ENCODE results near the gene WDR46. TPM values are rescaled to one million over a fixed set of nuclear protein-coding genes. Genes with fewer than 3 reads are reported as not detected.

The WDR46 gene
- total RNA-seq, 1 experiment from 2014 or later, result 99.2 TPM

- Histone ChIP-seq H4K8ac (replicated peaks; ENCODE audit: insufficient read length, low read depth, low read length) (no peak overlapping the region), H3K4me2 (ENCODE audit: insufficient read depth, insufficient read length, low read length) (no peak overlapping the region), H3K9ac (ENCODE audit: extremely low read depth, insufficient read length, low read length) (no peak overlapping the region), H3K23me2 (ENCODE audit: insufficient read length, low read depth, low read length, poor library complexity, severe bottlenecking) (no peaks in the 10 kb centered on the region), H3K27ac (ENCODE audit: insufficient read length, low read depth, low read length) (no peak overlapping the region), H3K4ac (ENCODE audit: low read depth, low read length) (no peak overlapping the region), H2AK5ac (ENCODE audit: insufficient read length, low read length) (no peak overlapping the region), H3T11ph (ENCODE audit: low read length) (no peak overlapping the region), H3K23ac (ENCODE audit: insufficient read length, low read depth, low read length) (no peak overlapping the region), H3K27me3 (ENCODE audit: insufficient read depth, low read length) (no peaks in the 10 kb centered on the region), H2BK5ac (ENCODE audit: insufficient read length, low read length) (no peak overlapping the region), H3K79me1 (ENCODE audit: insufficient read depth, low read depth, low read length, poor library complexity, severe bottlenecking) (no peaks in the 10 kb centered on the region), H4K91ac (ENCODE audit: insufficient read length, low read depth, low read length) (no peak overlapping the region), H3K56ac (ENCODE audit: insufficient read length, low read depth, low read length) (no peak overlapping the region), H3K14ac (ENCODE audit: insufficient read depth, low read length) (no peak overlapping the region), H2BK15ac (ENCODE audit: low read depth, low read length) (no peak overlapping the region), H4K5ac (ENCODE audit: insufficient read length, low read depth, low read length) (no peak overlapping the region), H2BK12ac (ENCODE audit: insufficient read length, low read depth, low read length) (no peak overlapping the region), H3K4me1 (ENCODE audit: insufficient read depth, low read length) (peaks cover 3% of the 10 kb centered on the region; the same call in 1 of the 2 replicates), H2BK20ac (ENCODE audit: low read depth, low read length, poor library complexity, severe bottlenecking) (no peak overlapping the region), H3K79me2 (ENCODE audit: insufficient read depth, low read length) (no peaks in the 10 kb centered on the region), H3K18ac (ENCODE audit: insufficient read length, low read depth, low read length) (no peak overlapping the region), H3K9me3 (ENCODE audit: control insufficient read depth, low read depth, low read length) (no peaks in the 10 kb centered on the region), H2AFZ (ENCODE audit: low read length) (no peak overlapping the region), H4K20me1 (ENCODE audit: control insufficient read depth, insufficient read depth, insufficient read length) (no peaks in the 10 kb centered on the region), H2BK120ac (ENCODE audit: low read depth, low read length, poor library complexity, severe bottlenecking) (no peak overlapping the region)
- Mint-ChIP-seq H3K36me3 (ENCODE audit: insufficient read depth in 1 of 3, low read depth in 3 of 3) (no peaks in the 10 kb centered on the region), H3K4me3 (no peak overlapping the region), H3K27ac (no peak overlapping the region), H3K9me3 (no peaks in the 10 kb centered on the region), H3K4me1 (peaks cover 11% of the 10 kb centered on the region in 2 experiments), H3K27me3 (ENCODE audit: low read depth) (peaks cover 78% of the 10 kb centered on the region)
- WGBS (ENCODE audit: extremely low coverage, insufficient read length, low lambda C conversion rate), result no CpG with 5 or more reads among the region's 2 CpGs
- no peak for TF ChIP-seq CTCF (conservative IDR thresholded peaks at IDR 0.05)
- DNase-seq, result no peak
Measured at GRCh38 chr6:33237741-33238140, 51.3 kb downstream of the WDR46 start.

Measured in H9 (cell line).